ENCODE results near the gene BRMS1L. TPM values are rescaled to one million over a fixed set of nuclear protein-coding genes. Genes with fewer than 3 reads are reported as not detected.

BRMS1L gene
- total RNA-seq, 1 donor from 2014 or later = 14.2 TPM

- Histone ChIP-seq H3K9me3 (replicated peaks) (peaks cover 40% of the 10 kb centered on the region), H3K36me3 (no peaks in the 10 kb centered on the region), H3K27ac (replicated peaks) (no peak overlapping the region), H3K4me3 (no peak overlapping the region), H3K27me3 (ENCODE audit: low read depth) (no peaks in the 10 kb centered on the region), H3K4me1 (no peaks in the 10 kb centered on the region)
- intact Hi-C loops (cut with micrococcal nuclease) = no loop called here
- no peak for TF ChIP-seq CTCF (IDR thresholded peaks at IDR 0.05; ENCODE audit: borderline replicate concordance)
- no peak for DNase-seq
Measured at GRCh38 chr14:35895256-35895655, 69.1 kb downstream of the BRMS1L start.

GRCh38 chr14:35897616-35898111 lies 71.5 kb downstream of the BRMS1L start:
- Histone ChIP-seq H3K4me3 (no peak overlapping the region), H3K27ac (replicated peaks) (no peak overlapping the region), H3K27me3 (ENCODE audit: low read depth) (no peaks in the 10 kb centered on the region), H3K9me3 (replicated peaks) (peaks cover 40% of the 10 kb centered on the region), H3K36me3 (no peaks in the 10 kb centered on the region), H3K4me1 (no peaks in the 10 kb centered on the region)
- no peak for TF ChIP-seq CTCF (IDR thresholded peaks at IDR 0.05; ENCODE audit: borderline replicate concordance)
- DNase-seq = no peak
- intact Hi-C loops (cut with micrococcal nuclease) = no loop called here

DNA sequence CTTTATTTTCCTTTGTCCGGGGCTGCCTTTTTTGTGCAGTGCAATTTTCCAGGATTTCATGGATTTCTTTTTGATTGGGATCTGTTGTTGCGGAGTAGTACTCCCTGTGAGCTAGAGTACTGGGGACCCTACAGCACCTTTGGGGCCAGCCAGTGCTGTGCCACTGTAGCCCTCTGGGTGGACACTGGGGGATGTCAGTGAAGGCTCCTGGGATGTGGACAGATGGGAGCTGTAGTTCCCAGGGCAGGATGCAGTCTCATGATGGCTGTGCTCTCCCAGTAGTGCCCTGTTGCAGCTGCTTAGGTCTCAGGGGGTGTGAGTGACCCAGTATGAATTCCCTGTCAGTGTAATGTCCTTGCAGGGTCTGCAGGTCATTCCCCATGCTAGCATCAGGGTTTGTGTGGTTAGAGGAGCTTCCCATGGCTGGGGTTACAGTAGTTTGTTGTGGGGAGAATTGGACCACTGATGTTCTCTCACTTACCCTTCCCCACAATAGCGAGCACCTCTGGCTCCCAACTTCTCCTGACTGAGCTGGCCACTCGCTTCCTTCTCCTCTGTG lies 72.2 kb downstream of the BRMS1L start:
- no peaks in the 10 kb centered on the region for H3K4me1 ChIP-seq
- no peaks in the 10 kb centered on the region for H3K36me3 ChIP-seq
- H3K27ac ChIP-seq (replicated peaks) = no peak overlapping the region
- H3K9me3 ChIP-seq (replicated peaks) = peaks cover 40% of the 10 kb centered on the region
- no peaks in the 10 kb centered on the region for H3K27me3 ChIP-seq (ENCODE audit: low read depth)
- TF ChIP-seq CTCF (IDR thresholded peaks at IDR 0.05; ENCODE audit: borderline replicate concordance) = no peak
- H3K4me3 ChIP-seq = no peak overlapping the region
- intact Hi-C loops (cut with micrococcal nuclease) = no loop called here
- no peak for DNase-seq

DNA sequence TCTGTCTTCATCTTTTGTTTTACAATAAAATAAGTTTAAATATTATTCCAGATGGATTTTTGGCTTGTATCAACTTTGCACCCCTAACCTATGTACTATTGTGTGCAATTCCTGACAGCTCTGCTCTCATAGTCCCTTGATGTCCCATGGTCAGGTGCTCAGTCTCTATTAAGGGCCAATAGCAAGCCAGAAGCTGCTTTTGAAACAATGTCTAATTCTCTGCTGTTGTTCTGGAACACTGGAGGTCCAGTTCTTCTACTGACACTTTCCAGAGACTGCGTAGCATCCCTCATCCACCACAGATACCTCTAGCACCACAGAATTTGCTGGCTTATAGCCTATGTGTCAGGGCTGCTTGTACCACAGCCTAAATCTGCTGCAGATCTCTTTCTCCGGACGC lies 74.6 kb downstream of the BRMS1L start:
- no peaks in the 10 kb centered on the region for H3K36me3 ChIP-seq
- H3K4me1 ChIP-seq = no peaks in the 10 kb centered on the region
- H3K4me3 ChIP-seq = no peak overlapping the region
- TF ChIP-seq CTCF (IDR thresholded peaks at IDR 0.05; ENCODE audit: borderline replicate concordance) = no peak
- H3K9me3 ChIP-seq (replicated peaks) = peaks cover 18% of the 10 kb centered on the region
- no peak for DNase-seq
- H3K27ac ChIP-seq (replicated peaks) = no peak overlapping the region
- intact Hi-C loops (cut with micrococcal nuclease) = no loop called here
- H3K27me3 ChIP-seq (ENCODE audit: low read depth) = no peaks in the 10 kb centered on the region

DNA sequence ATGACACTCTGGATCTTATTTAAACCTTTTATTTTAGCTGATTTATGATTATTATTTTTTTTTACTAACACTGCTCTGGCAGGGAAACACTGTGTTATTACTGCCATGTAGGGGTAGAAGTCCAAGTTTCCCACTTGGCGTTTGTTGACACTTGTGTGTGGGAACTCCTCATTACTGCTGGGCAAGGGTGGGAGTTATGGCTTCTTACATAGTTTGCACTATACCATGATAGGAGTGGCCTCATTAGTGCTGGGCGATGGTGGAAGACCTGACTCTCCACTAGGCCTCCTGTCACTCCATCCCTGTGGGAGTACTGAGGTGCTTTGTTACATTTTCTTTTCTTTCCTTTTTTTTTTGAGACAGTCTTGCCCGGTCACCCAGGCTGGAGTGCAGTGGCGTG lies 83.5 kb downstream of the BRMS1L start:
- no peak for DNase-seq
- TF ChIP-seq CTCF (IDR thresholded peaks at IDR 0.05; ENCODE audit: borderline replicate concordance) = no peak
- H3K36me3 ChIP-seq = no peaks in the 10 kb centered on the region
- intact Hi-C loops (cut with micrococcal nuclease) = no loop called here
- H3K9me3 ChIP-seq (replicated peaks) = no peaks in the 10 kb centered on the region
- H3K4me1 ChIP-seq = no peaks in the 10 kb centered on the region
- no peaks in the 10 kb centered on the region for H3K27me3 ChIP-seq (ENCODE audit: low read depth)
- H3K4me3 ChIP-seq = no peak overlapping the region
- no peak overlapping the region for H3K27ac ChIP-seq (replicated peaks)
